ENCODE data around the gene DLK1.

The DLK1 gene

GRCh38 chr14:100726550-100727085, at the start of gene DLK1:
TSS of gene DLK1 (plus strand) at chr14:100726892. CDS start at chr14:100727069, 177 bp downstream.
- TF ChIP-seq ZFX (IDR thresholded peaks at IDR 0.05; ENCODE audit: borderline replicate concordance): no peak
- no peak for TF ChIP-seq CTCF (IDR thresholded peaks at IDR 0.05)

GRCh38 chr14:100677152-100677551, 49.5 kb upstream of the DLK1 start:
- H3K27ac ChIP-seq: no peak overlapping the region
- TF ChIP-seq CTCF (IDR thresholded peaks at IDR 0.05) (no peak), ZFX (IDR thresholded peaks at IDR 0.05; ENCODE audit: borderline replicate concordance) (no peak)

More at GRCh38 chr14:100726550-100727085, at the start of gene DLK1:
- no peak within 1 kb of the TSS for H3K27ac ChIP-seq

- TF ChIP-seq CTCF (IDR thresholded peaks at IDR 0.05) (no peak), ZFX (IDR thresholded peaks at IDR 0.05; ENCODE audit: borderline replicate concordance) (no peak)
Measured at GRCh38 chr14:100677554-100678468, 48.9 kb upstream of the DLK1 start.

GRCh38 chr14:100678469-100678828, 48.2 kb upstream of the DLK1 start:
- no peak for TF ChIP-seq ZFX (IDR thresholded peaks at IDR 0.05; ENCODE audit: borderline replicate concordance)
- TF ChIP-seq CTCF (IDR thresholded peaks at IDR 0.05): no peak
- H3K27ac ChIP-seq: no peak overlapping the region

More at GRCh38 chr14:100677554-100678468, 48.9 kb upstream of the DLK1 start:
- H3K27ac ChIP-seq: no peak overlapping the region

GRCh38 chr14:100679153-100679552, 47.5 kb upstream of the DLK1 start:
- no peak overlapping the region for H3K27ac ChIP-seq
- TF ChIP-seq ZFX (IDR thresholded peaks at IDR 0.05; ENCODE audit: borderline replicate concordance): no peak
- TF ChIP-seq CTCF (IDR thresholded peaks at IDR 0.05): no peak

- H3K27ac ChIP-seq: no peak overlapping the region
- TF ChIP-seq ZFX (IDR thresholded peaks at IDR 0.05; ENCODE audit: borderline replicate concordance) (no peak), CTCF (IDR thresholded peaks at IDR 0.05) (no peak)
Measured at GRCh38 chr14:100679707-100680438, 46.8 kb upstream of the DLK1 start.
